ENCODE measurements around the gene MFGE8. TPM values are rescaled to one million over a fixed set of nuclear protein-coding genes. Genes with fewer than 3 reads are reported as not detected.
"Not testable (repeated sequence)": the region's sequence is repeated elsewhere in the genome, so short reads cannot be mapped to it uniquely, and the experiment has no call there.

Gene MFGE8
- polyA plus RNA-seq, 4 donors = 4.0 to 104 (median 22.2) TPM

GRCh38 chr15:88929358-88930098 is 16.3 kb upstream of the MFGE8 start:
- not testable (repeated sequence) for H3K36me3 ChIP-seq (ENCODE audit: control insufficient read depth in 3 of 3, insufficient read depth in 2 of 3, low read depth in 1 of 3, low read length in 3 of 3); H3K4me3 ChIP-seq (ENCODE audit: low read depth in 1 of 3, low read length in 3 of 3); H3K9me3 ChIP-seq (ENCODE audit: control insufficient read depth in 2 of 2, insufficient read depth in 1 of 2, low read depth in 1 of 2, low read length in 1 of 2); H3K27ac ChIP-seq (ENCODE audit: low read depth in 1 of 3, low read length in 2 of 3); DNase-seq; H3K27me3 ChIP-seq (ENCODE audit: control insufficient read depth in 3 of 3, insufficient read depth in 3 of 3, low read length in 3 of 3); FAIRE-seq; H3K4me1 ChIP-seq (ENCODE audit: control insufficient read depth in 3 of 3, insufficient read depth in 2 of 3, low read depth in 1 of 3, low read length in 2 of 3)
- WGBS, 3 donors = 52 to 72% (median 59%) methylated on average over 3 of the region's 3 CpGs

DNA sequence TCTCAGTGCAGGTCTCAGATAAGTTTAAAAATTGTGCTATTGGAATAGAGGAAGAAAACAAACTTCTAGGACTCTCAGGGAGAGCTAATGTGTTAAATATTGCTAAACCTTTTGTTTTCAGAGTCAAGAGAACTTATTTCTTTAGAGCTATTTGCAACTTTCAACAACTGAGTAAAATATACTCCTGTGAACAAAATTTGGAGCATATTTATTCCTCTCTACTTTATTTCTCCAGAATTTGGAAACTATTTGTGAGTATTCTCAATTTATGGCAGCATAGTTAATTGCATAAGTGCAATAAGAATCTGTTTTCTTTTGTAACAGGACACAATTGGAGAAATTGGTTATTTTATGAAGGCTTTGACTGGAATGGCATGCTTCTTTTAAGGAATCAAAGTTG is 15.0 kb upstream of the MFGE8 start:
- FAIRE-seq; H3K4me3 ChIP-seq (ENCODE audit: low read depth in 1 of 3, low read length in 3 of 3); H3K9me3 ChIP-seq (ENCODE audit: control insufficient read depth in 2 of 2, insufficient read depth in 1 of 2, low read depth in 1 of 2, low read length in 1 of 2); H3K27ac ChIP-seq (ENCODE audit: low read depth in 1 of 3, low read length in 2 of 3); H3K27me3 ChIP-seq (ENCODE audit: control insufficient read depth in 3 of 3, insufficient read depth in 3 of 3, low read length in 3 of 3); DNase-seq; H3K4me1 ChIP-seq (ENCODE audit: control insufficient read depth in 3 of 3, insufficient read depth in 2 of 3, low read depth in 1 of 3, low read length in 2 of 3); H3K36me3 ChIP-seq (ENCODE audit: control insufficient read depth in 3 of 3, insufficient read depth in 2 of 3, low read depth in 1 of 3, low read length in 3 of 3): not testable (repeated sequence)

DNA sequence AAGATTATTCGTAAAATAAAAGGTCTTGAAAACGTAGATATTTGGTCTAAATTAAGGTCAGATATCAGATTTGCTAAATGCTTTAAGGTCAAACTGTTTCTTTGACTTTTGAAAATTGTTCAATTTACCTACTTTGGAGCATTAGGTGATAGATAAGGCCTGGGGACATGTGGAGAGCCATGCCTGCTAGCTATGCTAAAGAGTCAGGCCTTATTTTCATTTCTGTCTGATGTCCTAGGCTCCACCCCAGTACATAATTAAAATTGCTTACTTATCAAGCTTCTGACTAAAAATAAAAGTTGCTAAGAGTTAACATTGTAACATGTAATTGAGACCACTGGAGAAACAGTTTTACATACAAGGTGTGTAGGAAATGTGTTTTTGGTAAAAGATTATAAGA is 12.5 kb upstream of the MFGE8 start:
- 72 to 85% (median 72%) methylated on average over 2 of the region's 2 CpGs for WGBS, 3 donors
- FAIRE-seq; H3K4me3 ChIP-seq (ENCODE audit: low read depth in 1 of 3, low read length in 3 of 3); H3K36me3 ChIP-seq (ENCODE audit: control insufficient read depth in 3 of 3, insufficient read depth in 2 of 3, low read depth in 1 of 3, low read length in 3 of 3); H3K27me3 ChIP-seq (ENCODE audit: control insufficient read depth in 3 of 3, insufficient read depth in 3 of 3, low read length in 3 of 3); H3K9me3 ChIP-seq (ENCODE audit: control insufficient read depth in 2 of 2, insufficient read depth in 1 of 2, low read depth in 1 of 2, low read length in 1 of 2); H3K4me1 ChIP-seq (ENCODE audit: control insufficient read depth in 3 of 3, insufficient read depth in 2 of 3, low read depth in 1 of 3, low read length in 2 of 3); H3K27ac ChIP-seq (ENCODE audit: low read depth in 1 of 3, low read length in 2 of 3); DNase-seq: not testable (repeated sequence)

DNA sequence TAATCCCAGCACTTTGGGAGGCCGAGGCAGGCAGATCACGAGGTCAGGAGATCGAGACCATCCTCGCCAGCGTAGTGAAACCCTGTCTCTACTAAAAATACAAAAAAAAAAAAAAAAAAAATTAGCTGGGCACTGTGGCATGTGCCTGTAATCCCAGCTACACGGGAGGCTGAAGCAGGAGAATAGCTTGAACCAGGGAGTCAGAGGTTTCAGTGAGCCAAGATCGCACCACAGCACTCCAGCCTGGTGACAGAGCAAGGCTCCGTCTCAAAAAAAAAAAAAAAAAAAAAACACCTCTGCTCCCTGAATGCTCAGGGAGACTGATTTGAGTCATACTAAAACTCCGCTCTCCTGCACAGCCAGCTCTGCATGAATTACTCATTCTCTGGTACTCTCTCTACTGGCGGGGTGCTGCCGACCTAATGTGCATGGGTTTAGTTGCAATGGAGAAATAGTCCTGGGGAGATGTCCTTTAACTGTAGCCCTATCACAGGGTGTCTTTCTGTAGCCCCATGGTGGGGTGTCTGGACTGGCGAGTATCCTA is 7.8 kb upstream of the MFGE8 start:
- H3K4me3 ChIP-seq (ENCODE audit: low read depth in 1 of 3, low read length in 3 of 3); DNase-seq; H3K36me3 ChIP-seq (ENCODE audit: control insufficient read depth in 3 of 3, insufficient read depth in 2 of 3, low read depth in 1 of 3, low read length in 3 of 3); H3K4me1 ChIP-seq (ENCODE audit: control insufficient read depth in 3 of 3, insufficient read depth in 2 of 3, low read depth in 1 of 3, low read length in 2 of 3); FAIRE-seq; H3K27ac ChIP-seq (ENCODE audit: low read depth in 1 of 3, low read length in 2 of 3); H3K9me3 ChIP-seq (ENCODE audit: control insufficient read depth in 2 of 2, insufficient read depth in 1 of 2, low read depth in 1 of 2, low read length in 1 of 2); H3K27me3 ChIP-seq (ENCODE audit: control insufficient read depth in 3 of 3, insufficient read depth in 3 of 3, low read length in 3 of 3): not testable (repeated sequence)
- 82 to 88% (median 87%) methylated on average over 11 to 12 of the region's 12 CpGs for WGBS, 3 donors

DNA sequence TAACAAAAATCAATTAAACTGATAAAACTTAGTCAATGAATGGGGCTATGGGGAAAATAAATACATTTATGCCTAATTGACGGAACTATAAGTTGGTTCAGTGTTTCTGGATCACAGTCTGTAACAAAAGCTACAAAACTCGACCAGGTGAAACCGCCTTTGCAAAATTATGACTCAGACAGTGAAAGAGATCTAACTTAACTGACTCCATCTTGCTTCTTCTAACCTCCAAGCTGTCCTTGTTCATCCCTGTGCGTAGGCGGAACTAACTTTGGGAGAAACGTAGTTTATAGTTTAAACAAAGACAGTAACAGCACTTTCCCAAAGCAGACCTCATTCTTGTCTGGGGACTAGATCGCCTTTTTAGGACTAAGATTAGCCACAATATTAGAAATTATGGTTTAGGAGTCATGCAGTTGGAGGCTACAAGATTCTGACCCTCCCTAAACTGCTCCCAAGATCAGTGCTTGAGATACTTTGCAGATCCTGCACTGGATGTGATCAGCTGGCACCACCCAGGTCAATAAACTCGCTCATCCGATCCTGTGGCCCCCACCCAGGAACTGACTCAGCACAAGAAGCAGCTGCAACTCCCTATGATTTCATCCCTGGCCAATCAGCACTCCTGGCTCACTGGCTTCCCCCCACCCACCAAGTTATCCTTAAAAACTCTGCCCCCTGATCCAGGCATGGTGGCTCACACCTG is 7.2 kb upstream of the MFGE8 start:
- Histone ChIP-seq H3K27me3 (ENCODE audit: control insufficient read depth in 3 of 3, insufficient read depth in 3 of 3, low read length in 3 of 3) (no peaks in the 10 kb centered on the region), H3K4me1 (ENCODE audit: control insufficient read depth in 3 of 3, insufficient read depth in 2 of 3, low read depth in 1 of 3, low read length in 2 of 3) (no peaks in the 10 kb centered on the region), H3K4me3 (ENCODE audit: low read depth in 1 of 3, low read length in 3 of 3) (no peak overlapping the region), H3K36me3 (ENCODE audit: control insufficient read depth in 3 of 3, insufficient read depth in 2 of 3, low read depth in 1 of 3, low read length in 3 of 3) (no peaks in the 10 kb centered on the region), H3K9me3 (ENCODE audit: control insufficient read depth in 2 of 2, insufficient read depth in 1 of 2, low read depth in 1 of 2, low read length in 1 of 2) (no peaks in the 10 kb centered on the region), H3K27ac (ENCODE audit: low read depth in 1 of 3, low read length in 2 of 3) (no peak overlapping the region)
- WGBS, 3 donors = 49 to 62% (median 50%) methylated on average over 9 of the region's 9 CpGs
- DNase-seq = no peak
- FAIRE-seq = no peak

DNA sequence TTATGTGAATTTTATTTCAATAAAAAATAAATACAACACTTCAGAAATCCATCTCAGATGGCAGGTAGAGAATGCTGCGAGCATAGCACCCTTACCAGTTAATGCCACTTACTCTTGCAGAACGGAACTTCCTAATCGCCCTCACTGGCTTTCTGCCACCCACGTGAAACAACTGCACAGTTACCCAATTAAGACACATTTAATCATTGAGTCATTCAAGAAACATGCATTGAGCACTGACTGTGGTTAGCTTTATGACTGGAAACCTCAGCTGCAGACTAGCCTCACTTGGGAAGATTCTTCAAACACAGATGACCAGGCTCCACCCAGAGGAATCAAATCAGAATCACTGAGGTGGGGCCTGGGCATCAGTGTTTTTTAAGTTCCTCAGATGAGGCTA is 5.6 kb upstream of the MFGE8 start:
- 12 to 42% (median 15%) methylated on average over 4 of the region's 4 CpGs for WGBS, 3 donors
- FAIRE-seq = no peak
- DNase-seq = no peak

GRCh38 chr15:88917760-88918159 is 4.6 kb upstream of the MFGE8 start:
- no peak overlapping the region for H3K27ac ChIP-seq (ENCODE audit: low read depth in 1 of 3, low read length in 2 of 3)
- no peak overlapping the region for H3K4me3 ChIP-seq (ENCODE audit: low read depth in 1 of 3, low read length in 3 of 3)
- FAIRE-seq (no peak), DNase-seq (no peak)
- no peaks in the 10 kb centered on the region for H3K9me3 ChIP-seq (ENCODE audit: control insufficient read depth in 2 of 2, insufficient read depth in 1 of 2, low read depth in 1 of 2, low read length in 1 of 2)
- no peaks in the 10 kb centered on the region for H3K36me3 ChIP-seq (ENCODE audit: control insufficient read depth in 3 of 3, insufficient read depth in 2 of 3, low read depth in 1 of 3, low read length in 3 of 3)
- no peaks in the 10 kb centered on the region for H3K4me1 ChIP-seq (ENCODE audit: control insufficient read depth in 3 of 3, insufficient read depth in 2 of 3, low read depth in 1 of 3, low read length in 2 of 3)
- WGBS, 3 donors = 52 to 78% (median 73%) methylated on average over 5 of the region's 5 CpGs
- H3K27me3 ChIP-seq (ENCODE audit: control insufficient read depth in 3 of 3, insufficient read depth in 3 of 3, low read length in 3 of 3) = no peaks in the 10 kb centered on the region

More for the DNA sequence above, 5.6 kb upstream of the MFGE8 start:
- H3K27ac ChIP-seq (ENCODE audit: low read depth in 1 of 3, low read length in 2 of 3) = no peak overlapping the region
- H3K27me3 ChIP-seq (ENCODE audit: control insufficient read depth in 3 of 3, insufficient read depth in 3 of 3, low read length in 3 of 3) = no peaks in the 10 kb centered on the region
- H3K4me1 ChIP-seq (ENCODE audit: control insufficient read depth in 3 of 3, insufficient read depth in 2 of 3, low read depth in 1 of 3, low read length in 2 of 3) = no peaks in the 10 kb centered on the region
- H3K9me3 ChIP-seq (ENCODE audit: control insufficient read depth in 2 of 2, insufficient read depth in 1 of 2, low read depth in 1 of 2, low read length in 1 of 2) = no peaks in the 10 kb centered on the region
- no peaks in the 10 kb centered on the region for H3K36me3 ChIP-seq (ENCODE audit: control insufficient read depth in 3 of 3, insufficient read depth in 2 of 3, low read depth in 1 of 3, low read length in 3 of 3)
- H3K4me3 ChIP-seq (ENCODE audit: low read depth in 1 of 3, low read length in 3 of 3) = no peak overlapping the region

DNA sequence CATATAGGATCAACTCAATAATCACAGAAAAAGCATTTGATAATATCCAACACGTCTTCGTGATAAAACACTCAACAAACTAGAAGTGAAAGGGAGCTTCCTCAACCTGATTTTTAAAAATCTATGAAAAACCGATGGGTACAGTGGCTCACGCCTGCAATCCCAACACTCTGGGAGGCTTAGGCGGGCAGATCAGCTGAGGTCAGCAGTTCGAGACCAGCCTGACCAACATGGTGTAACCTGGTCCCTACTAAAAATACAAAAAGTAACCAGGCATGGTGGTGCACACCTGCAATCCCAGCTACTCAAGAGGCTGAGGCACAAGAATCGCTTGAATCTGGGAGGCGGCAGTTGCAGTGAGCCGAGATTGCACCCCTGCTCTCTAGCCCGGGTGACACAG is 2.2 kb upstream of the MFGE8 start:
- WGBS, 3 donors = 88 to 95% (median 90%) methylated on average over 10 of the region's 10 CpGs
- H3K4me3 ChIP-seq (ENCODE audit: low read depth in 1 of 3, low read length in 3 of 3) = no peak overlapping the region
- H3K36me3 ChIP-seq (ENCODE audit: control insufficient read depth in 3 of 3, insufficient read depth in 2 of 3, low read depth in 1 of 3, low read length in 3 of 3) = no peaks in the 10 kb centered on the region
- FAIRE-seq (no peak), DNase-seq (no peak)
- no peaks in the 10 kb centered on the region for H3K27me3 ChIP-seq (ENCODE audit: control insufficient read depth in 3 of 3, insufficient read depth in 3 of 3, low read length in 3 of 3)
- H3K9me3 ChIP-seq (ENCODE audit: control insufficient read depth in 2 of 2, insufficient read depth in 1 of 2, low read depth in 1 of 2, low read length in 1 of 2) = no peaks in the 10 kb centered on the region
- no peak overlapping the region for H3K27ac ChIP-seq (ENCODE audit: low read depth in 1 of 3, low read length in 2 of 3)
- peaks cover 0 to 4% (median 4%) of the 10 kb centered on the region in 3 donors for H3K4me1 ChIP-seq (ENCODE audit: control insufficient read depth in 3 of 3, insufficient read depth in 2 of 3, low read depth in 1 of 3, low read length in 2 of 3)

All from small intestine (tissue), 7 donors.